Kidney (tissue), 14 donors: ENCODE data around the gene SPOCK2. TPM values are rescaled to one million over a fixed set of nuclear protein-coding genes. Genes with fewer than 3 reads are reported as not detected.

Source experiments
- DNase-seq, 5 donors: peaks; one replicate each; pipeline ENCODE4 v3.0.0-alpha.2; 2013 to 2020
- FAIRE-seq: peaks from 2 replicates; lab custom pipeline; 2012; peaks lifted over from hg19 to GRCh38; lab: Jason Lieb, UNC
- H3K27ac ChIP-seq, 2 donors: one replicate each; pipeline ENCODE4 v1.7.0; 2013; ENCODE audit warnings: low read depth in 2 of 2, low read length in 2 of 2, inconsistent platforms in 1 of 2
- H3K27me3 ChIP-seq: one replicate; pipeline ENCODE4 v1.7.1; 2013; ENCODE audit warnings: low read length, inconsistent platforms; ENCODE audit not compliant: control insufficient read depth, insufficient read depth
- H3K36me3 ChIP-seq, 3 donors: one replicate each; pipeline versions ENCODE4 v1.7.0 to v1.7.1; 2013; ENCODE audit warnings: low read length in 3 of 3, control low read depth in 1 of 3, inconsistent platforms in 1 of 3; ENCODE audit not compliant: insufficient read depth in 3 of 3, control insufficient read depth in 2 of 3
- H3K4me1 ChIP-seq, 3 donors: one replicate each; pipeline versions ENCODE4 v1.7.0 to v1.7.1; 2013; ENCODE audit warnings: low read length in 3 of 3, inconsistent platforms in 1 of 3, low read depth in 1 of 3; ENCODE audit not compliant: control insufficient read depth in 2 of 3, insufficient read depth in 2 of 3
- H3K4me3 ChIP-seq, 3 donors: one replicate each; pipeline versions ENCODE4 v1.7.0 to v1.8.1; 2013; ENCODE audit warnings: low read length in 3 of 3, control low read depth in 1 of 3, inconsistent platforms in 1 of 3
- H3K9ac ChIP-seq, 3 donors: one replicate each; pipeline versions ENCODE4 v1.7.0 to v1.7.1; 2013; ENCODE audit warnings: low read length in 3 of 3, control low read depth in 1 of 3, inconsistent platforms in 1 of 3
- H3K9me3 ChIP-seq, 3 donors: one replicate each; pipeline versions ENCODE4 v1.7.0 to v1.7.1; 2013; ENCODE audit warnings: low read length in 3 of 3, control low read depth in 1 of 3, inconsistent platforms in 1 of 3; ENCODE audit not compliant: control insufficient read depth in 2 of 3, insufficient read depth in 1 of 3
- CTCF ChIP-seq: IDR thresholded peaks from 3 replicates; pipeline ENCODE4 v1.5.1; 2012; ENCODE audit warnings: mild to moderate bottlenecking, moderate library complexity, borderline replicate concordance; ENCODE audit not compliant: insufficient read depth; ENCODE audit errors: extremely low read depth
- intact Hi-C: fragments of 100-400 bp; cut with DNase I; formaldehyde crosslinking; loops from one replicate; pipeline ENCODE4 v1.11.1; 2022
- polyA plus RNA-seq: library from polyadenylated mRNA; stranded (reverse); fragments of 350-450 nt; fragmentation: Illumina TruSeq; extraction: RNeasy Lipid Tissue Mini Kit (QIAGEN cat#74804); gene quantifications from one replicate; pipeline ENCODE4 v1.2.3, GENCODE V29; 2014; ENCODE audit warnings: low read depth, low replicate concordance; ENCODE audit not compliant: insufficient read depth
- total RNA-seq: library from RNA; stranded (reverse); fragmentation: NEBNext Ultra II Directional; extraction: Animal tissue kit (Norgen Biotek cat#: 25700); gene quantifications from one replicate; pipeline ENCODE4 v1.2.1, GENCODE V29; 2021
- donor health status: control.
- donor health status: control.
- donor health status: control.
- donor health status: control.
- donor health status: control.
- donor health status: DM: yes; HTN: yes; CAD: no.
- donor health status: Normal renal cell carcinoma (clear cell type).

Gene SPOCK2
- total and polyA plus RNA-seq, 2 donors from 2014 or later = 19.7 to 103 TPM

GRCh38 chr10:72044417-72045041 lies 43.8 kb downstream of the SPOCK2 start:
- peak; percentile 24 for TF ChIP-seq CTCF
- DNase-seq (peak in 3 of 5 donors; percentile 36 to 80 (median 49)), FAIRE-seq (no peak)
- Histone ChIP-seq H3K36me3 (no peaks in the 10 kb centered on the region), H3K27me3 (no peaks in the 10 kb centered on the region), H3K9ac (no peak overlapping the region), H3K27ac (no peak overlapping the region), H3K9me3 (no peaks in the 10 kb centered on the region), H3K4me3 (no peak overlapping the region), H3K4me1 (peaks cover 0 to 12% (median 0%) of the 10 kb centered on the region in 3 donors)
- intact Hi-C loops = loop anchor here (5.0 kb wide), 1 partner anchor 87 kb away; no protein-coding TSS in a partner anchor

DNA sequence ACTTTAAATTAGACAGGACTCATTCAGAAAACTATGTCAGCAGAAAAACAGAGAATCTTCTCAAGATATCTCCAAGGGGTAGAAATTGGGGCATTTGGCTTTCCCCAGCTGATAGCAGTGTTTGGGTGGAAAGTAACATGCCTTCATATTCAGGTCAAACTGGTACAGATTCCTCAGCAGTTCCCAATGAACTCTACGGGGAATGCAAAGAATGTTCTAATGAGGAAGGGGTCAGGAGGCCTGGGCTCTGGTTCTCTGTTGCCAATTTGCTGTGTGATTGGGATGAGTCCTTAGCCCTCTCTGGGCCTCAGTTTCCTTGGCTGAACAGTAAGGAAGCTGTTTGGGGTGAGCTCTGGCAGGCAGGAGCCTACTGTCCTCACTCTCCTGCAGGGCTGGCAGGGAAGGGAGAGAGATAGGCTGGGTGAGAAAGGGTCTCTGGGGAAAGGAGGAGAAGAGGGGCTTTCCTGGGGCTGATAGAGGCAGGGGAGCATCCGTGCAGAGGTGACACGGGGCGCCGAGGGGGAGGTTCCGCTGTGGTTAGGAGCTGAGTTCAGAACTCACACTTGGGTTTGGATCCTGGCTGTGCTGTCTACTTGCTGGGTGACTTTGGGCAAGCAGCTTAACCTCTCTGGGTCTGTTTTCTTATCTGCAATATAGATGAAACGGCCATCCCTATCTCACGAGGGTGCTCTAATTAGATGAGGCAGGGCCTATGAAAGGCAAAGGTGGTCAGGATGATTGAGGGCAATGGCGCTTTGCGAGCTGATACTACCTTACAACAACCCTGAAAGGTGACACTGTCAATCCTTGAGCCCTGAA lies 45.1 kb downstream of the SPOCK2 start:
- peak in 1 of 5 donors; percentile 46 for DNase-seq
- no peak overlapping the region for H3K9ac ChIP-seq
- no peaks in the 10 kb centered on the region for H3K27me3 ChIP-seq
- H3K9me3 ChIP-seq = no peaks in the 10 kb centered on the region
- no peak for FAIRE-seq
- no peaks in the 10 kb centered on the region for H3K36me3 ChIP-seq
- H3K4me1 ChIP-seq = peaks cover 0 to 12% (median 0%) of the 10 kb centered on the region in 3 donors
- no peak overlapping the region for H3K27ac ChIP-seq
- intact Hi-C loops = loop anchor here (5.0 kb wide), 1 partner anchor 86 kb away; no protein-coding TSS in a partner anchor
- no peak for TF ChIP-seq CTCF
- no peak overlapping the region for H3K4me3 ChIP-seq

GRCh38 chr10:72041491-72041890 lies 46.9 kb downstream of the SPOCK2 start:
- intact Hi-C loops = loop anchor here (5.0 kb wide), 1 partner anchor 84 kb away; no protein-coding TSS in a partner anchor
- no peak for FAIRE-seq

More at GRCh38 chr10:72041491-72041890, 46.9 kb downstream of the SPOCK2 start:
- Histone ChIP-seq H3K36me3 (no peaks in the 10 kb centered on the region), H3K4me3 (no peak overlapping the region), H3K9me3 (no peaks in the 10 kb centered on the region), H3K4me1 (peaks cover 0 to 12% (median 5%) of the 10 kb centered on the region in 3 donors), H3K9ac (no peak overlapping the region), H3K27me3 (no peaks in the 10 kb centered on the region), H3K27ac (no peak overlapping the region)
- TF ChIP-seq CTCF = no peak
- no peak for DNase-seq
